ENCODE measurements around the gene POC1B. TPM values are rescaled to one million over a fixed set of nuclear protein-coding genes. Genes with fewer than 3 reads are reported as not detected.

POC1B gene
- total and polyA plus RNA-seq, 4 donors: 5.0 to 28.2 (median 7.6) TPM

GRCh38 chr12:89376202-89376529 lies 149.7 kb downstream of the POC1B start (continued):
- TF ChIP-seq MAX (IDR thresholded peaks at IDR 0.05): no peak
- no peak for TF ChIP-seq FOXA1 (IDR thresholded peaks at IDR 0.05)
- TF ChIP-seq HNF4A (conservative IDR thresholded peaks at IDR 0.05): no peak
- TF ChIP-seq NR2F2 (IDR thresholded peaks at IDR 0.05): no peak
- TF ChIP-seq REST (IDR thresholded peaks at IDR 0.05): no peak

- peak overlapping the region; percentile 86 to 95 for H3K27ac ChIP-seq (ENCODE audit: low read depth in 1 of 2, low read length in 2 of 2)
- TF ChIP-seq NR2F2 (IDR thresholded peaks at IDR 0.05) (no peak), ATF3 (IDR thresholded peaks at IDR 0.05) (peak; percentile 33), YY1 (IDR thresholded peaks at IDR 0.05) (peak; percentile 65), RXRA (IDR thresholded peaks at IDR 0.05) (peak in 1 of 2 donors; percentile 49), HNF4A (conservative IDR thresholded peaks at IDR 0.05) (peak; percentile 34 to 41), FOXA2 (IDR thresholded peaks at IDR 0.05) (no peak), RAD21 (IDR thresholded peaks at IDR 0.05) (peak in 1 of 2 donors; percentile 22), SP1 (IDR thresholded peaks at IDR 0.05) (peak; percentile 14), HNF4G (IDR thresholded peaks at IDR 0.05) (no peak), MAX (IDR thresholded peaks at IDR 0.05) (peak; percentile 19), EGR1 (IDR thresholded peaks at IDR 0.05; ENCODE audit: low read depth in 2 of 2) (no peak), JUND (IDR thresholded peaks at IDR 0.05) (peak; percentile 57 to 94), ZBTB33 (IDR thresholded peaks at IDR 0.05) (no peak)
- 28% methylated on average over 2 of the region's 2 CpGs for WGBS
- H3K27me3 ChIP-seq (ENCODE audit: control insufficient read depth in 4 of 4, insufficient read depth in 4 of 4, low read length in 3 of 4): no peaks in the 10 kb centered on the region
- no peaks in the 10 kb centered on the region for H3K9me3 ChIP-seq (ENCODE audit: control insufficient read depth in 4 of 4, low read length in 3 of 4)
- peaks cover 6 to 40% (median 19%) of the 10 kb centered on the region in 4 donors for H3K4me1 ChIP-seq (ENCODE audit: control insufficient read depth in 4 of 4, insufficient read depth in 4 of 4, low read length in 3 of 4)
- DNase-seq (ENCODE audit: low spot score): no peak
- H3K36me3 ChIP-seq (ENCODE audit: control insufficient read depth in 4 of 4, insufficient read depth in 3 of 4, low read depth in 1 of 4, low read length in 3 of 4): peaks cover 0 to 2% (median 0%) of the 10 kb centered on the region in 4 donors
- H3K9ac ChIP-seq (ENCODE audit: low read depth in 1 of 2, low read length in 2 of 2): peak overlapping the region; percentile 60 to 63
- peak overlapping the region in 1 of 3 donors; percentile 45 for H3K4me3 ChIP-seq (ENCODE audit: low read depth in 1 of 3, low read length in 3 of 3)
Observed at GRCh38 chr12:89373763-89374572, 151.9 kb downstream of the POC1B start.
